OCI-LY1 (cell line): ENCODE results near the gene MRPL48.

Experiments used
- CTCF ChIP-seq: fragments of 200-600 bp; sonication (generic), shearing (Covaris generic); IDR thresholded peaks from 2 replicates; pipeline ENCODE4 v1.5.1; 2017; ENCODE audit warnings: mild to moderate bottlenecking, antibody characterized with exemption, low read length, moderate library complexity, mixed read lengths
- EZH2 ChIP-seq: fragments of 200-600 bp; sonication (generic), shearing (Covaris generic); IDR thresholded peaks from 2 replicates; pipeline ENCODE4 v1.8.0; 2017; ENCODE audit warnings: borderline replicate concordance, mixed run types, mild to moderate bottlenecking, antibody characterized with exemption, low read length, moderate library complexity, mixed read lengths

GRCh38 chr11:73907191-73907590, 119.5 kb downstream of the MRPL48 start:
- TF ChIP-seq CTCF (no peak; the same call in 1 of the 2 replicates), EZH2 (no peak)
